T-helper 1 cell treated with Interleukin-12 subunit alpha and Interleukin-12 subunit beta and Interleukin-4 antibody, amounts not matched to agents 30 μg/mL and 1 μg/mL, for 36 hours (primary cell): Measurements from ENCODE around the gene NOVA1.

ENCODE experiments used
- H3K27ac Mint-ChIP-seq: one replicate; pipeline ENCODE4 v1.8.0; 2021; ENCODE audit warnings: mild to moderate bottlenecking, mixed read lengths
- H3K27me3 Mint-ChIP-seq: one replicate; pipeline ENCODE4 v1.8.0; 2021; ENCODE audit warnings: low read depth, mixed read lengths
- H3K36me3 Mint-ChIP-seq: one replicate; pipeline ENCODE4 v1.8.0; 2021; ENCODE audit warnings: low read depth, mixed read lengths
- H3K4me1 Mint-ChIP-seq: one replicate; pipeline ENCODE4 v1.8.0; 2021; ENCODE audit warnings: low read depth, mixed read lengths
- H3K4me3 Mint-ChIP-seq: one replicate; pipeline ENCODE4 v1.8.0; 2021; ENCODE audit warnings: mild to moderate bottlenecking, moderate library complexity, mixed read lengths
- H3K9me3 Mint-ChIP-seq: one replicate; pipeline ENCODE4 v1.8.0; 2021; ENCODE audit warnings: mixed read lengths

Gene NOVA1

GRCh38 chr14:26400373-26400772 lies 197.5 kb downstream of the NOVA1 start:
- H3K27me3 Mint-ChIP-seq, result no peaks in the 10 kb centered on the region
- peaks cover 29% of the 10 kb centered on the region for H3K9me3 Mint-ChIP-seq
- no peaks in the 10 kb centered on the region for H3K4me1 Mint-ChIP-seq
- H3K4me3 Mint-ChIP-seq, result no peak overlapping the region
- no peak overlapping the region for H3K27ac Mint-ChIP-seq
- H3K36me3 Mint-ChIP-seq, result no peaks in the 10 kb centered on the region

- Mint-ChIP-seq H3K4me3 (no peak overlapping the region), H3K27ac (no peak overlapping the region), H3K27me3 (no peaks in the 10 kb centered on the region), H3K4me1 (no peaks in the 10 kb centered on the region), H3K36me3 (no peaks in the 10 kb centered on the region), H3K9me3 (peaks cover 28% of the 10 kb centered on the region)
Measured at GRCh38 chr14:26398616-26399015, 199.2 kb downstream of the NOVA1 start.
